ENCODE data around the gene HS3ST2.
A peak's percentile ranks its signal among the peaks of the same experiment; 100 is the strongest.
"Not testable (repeated sequence)": the region's sequence is repeated elsewhere in the genome, so short reads cannot be mapped to it uniquely, and the experiment has no call there.

Gene HS3ST2

DNA sequence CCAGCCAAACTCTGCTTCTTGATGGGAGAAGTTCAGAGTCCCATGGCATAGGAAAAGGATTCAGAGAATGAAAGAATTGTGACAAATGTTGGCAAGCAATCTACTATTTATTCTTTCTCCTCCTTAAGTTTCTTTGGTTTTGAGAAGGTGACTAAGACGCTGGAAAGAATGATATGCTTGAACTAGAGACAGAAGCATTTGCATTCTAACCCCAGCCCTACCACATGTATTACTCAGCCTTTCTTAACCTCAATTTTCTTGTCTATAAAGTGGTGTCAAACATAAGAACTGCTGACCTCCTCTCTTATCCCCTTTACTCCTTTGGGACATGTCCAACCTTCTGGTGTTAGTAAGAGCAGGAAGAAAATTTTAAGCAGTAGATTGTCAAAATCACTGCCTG is 124.7 kb downstream of the HS3ST2 start:
- no peak for DNase-seq

DNA sequence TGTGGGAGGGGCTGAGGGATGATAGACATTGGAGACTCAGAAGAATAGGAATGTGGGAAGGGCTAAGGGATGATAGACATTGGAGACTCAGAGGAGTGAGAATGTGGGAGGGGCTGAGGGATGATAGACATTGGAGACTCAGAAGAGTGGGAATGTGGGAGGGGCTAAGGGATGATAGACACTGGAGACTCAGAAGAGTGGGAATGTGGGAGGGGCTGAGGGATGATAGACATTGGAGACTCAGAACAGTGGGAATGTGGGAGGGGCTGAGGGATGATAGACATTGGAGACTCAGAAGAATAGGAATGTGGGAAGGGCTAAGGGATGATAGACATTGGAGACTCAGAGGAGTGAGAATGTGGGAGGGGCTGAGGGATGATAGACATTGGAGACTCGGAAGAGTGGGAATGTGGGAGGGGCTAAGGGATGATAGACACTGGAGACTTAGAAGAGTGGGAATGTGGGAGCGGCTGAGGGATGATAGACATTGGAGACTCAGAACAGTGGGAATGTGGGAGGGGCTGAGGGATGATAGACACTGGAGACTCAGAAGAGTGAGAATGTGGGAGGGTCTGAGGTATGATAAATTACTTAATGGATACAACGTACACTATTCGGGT is 125.9 kb downstream of the HS3ST2 start:
- DNase-seq = not testable (repeated sequence)

DNA sequence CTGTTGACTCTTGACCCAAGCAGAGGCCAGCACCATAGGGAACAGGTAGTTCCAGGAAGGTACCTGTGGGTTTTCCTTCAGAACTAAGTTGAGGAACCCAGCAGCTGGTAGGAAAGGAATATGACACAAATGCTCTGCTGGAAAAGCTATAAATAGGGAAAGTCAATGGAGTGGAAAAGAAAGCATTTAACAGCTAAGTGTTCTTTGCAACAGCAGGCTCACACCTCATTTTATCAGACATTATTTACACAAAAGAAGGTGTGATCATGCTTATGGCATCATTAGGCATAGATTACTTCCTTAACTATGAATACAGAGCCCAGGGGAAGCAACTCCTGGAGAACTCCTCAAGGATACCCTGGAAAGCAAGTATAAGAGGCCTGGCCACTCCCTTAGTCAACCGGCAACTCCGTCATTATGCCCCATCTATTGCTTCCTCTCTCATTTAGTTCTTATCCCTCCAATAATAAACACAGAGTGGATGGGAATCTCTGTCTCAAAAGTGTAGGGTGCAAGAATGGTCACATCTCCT is 128.1 kb downstream of the HS3ST2 start:
- no peak for DNase-seq

DNA sequence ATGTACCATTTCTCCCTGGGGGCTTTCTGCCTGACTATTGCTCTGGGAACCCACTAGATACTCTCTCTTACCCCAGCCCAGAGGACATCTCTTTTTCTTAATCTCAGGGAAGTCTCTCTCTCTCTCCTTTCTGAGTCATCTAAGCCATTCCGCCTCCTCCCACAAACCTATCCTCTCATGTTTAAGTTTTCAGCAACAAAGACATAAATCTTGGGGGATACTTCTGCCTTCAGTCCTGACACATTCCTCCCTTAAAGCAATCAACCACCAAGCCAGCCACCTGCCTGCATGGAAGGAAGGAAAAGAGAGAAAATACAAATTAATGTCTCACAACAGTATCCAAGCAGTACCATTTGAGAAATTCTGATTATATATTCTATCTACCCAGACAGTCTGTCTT is 128.8 kb downstream of the HS3ST2 start:
- DNase-seq = no peak

DNA sequence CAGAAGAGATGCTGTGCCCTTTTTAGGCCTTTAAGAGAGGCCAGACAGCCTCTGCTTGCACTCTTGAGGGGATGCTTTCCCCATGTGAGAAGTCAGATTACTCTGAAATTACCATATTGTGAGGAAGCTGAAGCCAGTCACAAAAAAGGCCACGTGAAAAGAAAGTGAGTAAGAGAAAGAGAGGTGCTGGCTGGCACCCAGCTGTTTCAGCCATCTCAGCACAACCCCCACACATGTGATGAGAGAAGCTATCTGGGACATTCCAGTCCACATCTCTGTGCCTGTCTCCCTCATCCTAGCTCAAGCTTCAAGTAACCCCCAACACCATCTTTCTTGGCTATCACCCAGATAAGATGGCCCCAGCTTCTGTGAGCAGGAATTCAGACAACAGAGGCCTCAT is 131.4 kb downstream of the HS3ST2 start:
- DNase-seq = no peak

DNA sequence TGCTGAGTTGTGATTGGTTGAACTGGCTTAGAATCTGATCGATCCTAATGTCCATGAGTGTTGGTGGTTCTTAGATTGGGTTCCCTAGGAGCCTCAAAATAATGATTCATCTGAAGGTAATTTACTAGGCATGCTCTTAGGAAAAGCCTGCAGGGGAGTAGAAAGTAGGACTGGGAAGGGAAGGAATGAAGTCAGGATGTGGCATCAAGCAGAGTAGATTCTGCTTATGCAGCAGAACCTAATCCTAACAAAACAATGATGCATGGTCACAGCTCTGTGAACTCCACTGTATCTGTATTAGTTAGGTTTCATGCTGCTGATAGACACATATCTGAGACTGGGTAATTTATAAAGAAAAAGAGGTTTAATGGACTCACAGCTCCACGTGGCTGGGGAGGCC is 132.5 kb downstream of the HS3ST2 start:
- no peak for DNase-seq

DNA sequence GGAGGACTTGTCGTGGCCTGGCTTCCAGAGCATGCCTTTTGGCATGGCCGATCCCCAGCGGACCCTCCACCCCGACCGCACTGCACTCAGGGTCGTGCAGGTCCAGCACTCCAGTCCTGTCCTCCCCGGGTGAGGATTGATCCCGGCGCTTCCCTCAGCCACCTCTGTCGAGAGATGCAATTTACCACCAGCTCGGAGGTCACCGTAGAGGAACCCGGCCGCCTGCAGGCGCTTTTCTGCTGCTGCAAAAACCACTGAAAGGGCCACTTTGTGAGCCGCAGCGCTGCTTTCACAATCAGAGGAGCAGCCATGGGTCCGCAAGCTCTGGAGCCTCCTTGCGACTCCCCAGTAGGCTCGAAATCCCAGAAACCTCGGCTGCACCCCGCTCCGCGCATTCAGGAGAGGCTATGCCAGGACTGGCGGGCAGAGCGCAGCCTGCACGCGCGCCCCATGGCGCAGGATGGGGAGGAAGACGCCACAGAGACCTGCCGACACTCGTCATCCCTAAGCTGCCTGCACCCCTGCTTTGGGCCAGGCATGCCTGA is 134.2 kb downstream of the HS3ST2 start:
- DNase-seq = no peak

DNA sequence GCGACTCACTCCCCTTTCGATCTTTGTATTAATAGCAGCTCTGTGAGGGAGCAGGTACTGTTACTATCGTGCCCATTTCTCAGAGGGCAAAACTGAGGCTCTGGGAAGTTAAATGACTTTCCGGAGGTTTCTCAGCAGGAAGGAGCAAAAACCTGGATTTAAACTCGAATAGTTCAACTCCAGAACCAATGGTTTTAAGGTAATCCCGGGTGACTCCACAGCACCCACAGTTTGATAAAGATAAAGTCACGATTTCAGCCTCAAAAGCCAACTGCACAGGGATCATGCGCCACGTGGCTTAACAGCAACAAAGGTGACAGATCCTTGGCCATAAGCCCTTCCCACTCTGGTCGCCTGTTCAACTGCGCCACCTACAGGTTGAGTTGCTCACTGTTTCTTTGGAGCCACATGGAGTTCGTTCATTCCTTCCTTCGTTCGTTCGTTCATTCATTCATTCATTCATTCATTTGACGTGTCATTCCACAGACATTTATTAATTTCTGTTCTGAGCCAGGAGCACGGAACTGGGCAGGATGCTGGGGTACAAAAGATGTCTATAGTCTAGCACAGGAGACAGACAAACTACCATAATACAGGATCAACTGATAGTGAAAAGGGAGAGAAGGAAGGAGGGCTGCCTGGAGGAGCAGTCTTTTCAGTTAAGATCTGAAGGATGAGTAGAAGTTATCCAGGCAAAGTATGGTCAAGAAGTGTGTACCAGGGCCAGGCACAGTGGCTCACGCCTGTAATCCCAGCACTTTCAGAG is 134.8 kb downstream of the HS3ST2 start:
- DNase-seq = peak; percentile 61

DNA sequence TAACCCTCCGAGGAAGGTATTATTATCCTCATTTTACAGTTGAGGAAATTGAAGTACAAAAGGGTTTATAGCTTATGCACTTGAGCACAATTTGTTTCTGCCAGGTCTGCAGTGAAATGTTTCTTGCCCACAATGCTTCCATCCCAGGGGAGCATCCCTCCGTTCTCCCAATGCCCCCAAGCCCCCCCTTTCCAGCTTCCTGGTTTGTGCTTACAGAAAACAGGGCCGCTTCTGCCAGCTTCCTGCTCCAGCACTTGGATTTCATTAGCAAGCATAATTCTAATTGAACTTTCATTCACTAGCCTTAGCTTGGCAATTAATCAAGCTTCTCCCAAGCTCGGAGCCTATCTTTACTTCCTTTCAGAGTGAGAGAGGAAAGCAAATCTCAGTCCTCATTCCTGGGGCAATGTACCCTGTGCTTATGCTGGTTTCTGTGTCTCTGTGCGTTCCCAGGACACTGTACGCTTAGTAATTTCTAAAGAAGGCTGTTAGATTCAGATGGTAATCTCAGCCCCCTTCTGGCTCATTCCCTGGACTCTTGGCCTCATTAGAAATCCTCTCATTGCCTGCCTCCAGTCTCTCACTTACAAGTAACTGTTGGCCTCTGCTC is 141.6 kb downstream of the HS3ST2 start:
- DNase-seq = no peak

DNA sequence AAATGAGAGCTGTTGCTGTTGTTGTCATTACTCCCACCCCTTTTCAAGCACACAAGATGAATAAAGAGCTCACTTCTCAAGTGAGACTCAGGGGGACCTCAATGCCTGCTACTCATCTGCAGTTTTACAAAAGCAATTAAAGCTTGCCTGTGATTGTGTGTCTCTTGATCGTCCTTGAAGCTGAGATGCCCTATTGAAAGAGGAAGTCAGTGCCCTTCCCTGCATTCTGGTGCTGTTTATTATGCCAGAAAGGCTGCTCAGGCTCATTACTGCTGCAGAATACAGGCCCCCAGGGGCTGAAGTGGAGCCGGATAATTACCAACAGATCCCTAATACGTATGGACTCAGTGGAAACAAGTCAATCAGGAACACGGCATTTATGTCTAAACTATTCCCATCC is 147.2 kb downstream of the HS3ST2 start:
- no peak for DNase-seq

DNA sequence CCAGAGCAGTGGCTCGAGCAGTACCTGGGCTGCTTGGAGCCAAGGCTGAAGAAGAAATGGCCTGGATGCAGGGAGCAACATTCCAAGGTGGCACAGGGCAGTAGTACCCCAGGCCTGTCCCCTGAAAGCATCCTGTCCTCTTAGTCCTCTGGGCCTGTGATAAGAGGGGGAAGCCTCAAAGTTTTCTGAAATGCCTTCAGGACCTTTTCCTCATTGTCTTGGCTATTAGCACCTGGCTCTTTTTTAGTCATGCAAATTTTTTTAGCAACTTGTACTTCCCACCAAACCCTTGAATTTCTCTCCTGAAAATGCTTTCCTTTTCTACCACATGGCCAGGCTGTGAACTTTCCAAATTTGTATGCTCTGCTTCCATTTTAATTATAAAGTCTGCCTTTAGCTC is 148.9 kb downstream of the HS3ST2 start:
- DNase-seq = no peak
